Erythroblast (primary cell): Measurements from ENCODE around the gene PATJ.

ENCODE experiments used
- DNase-seq, 2 experiments: peaks; one replicate each; lab custom pipeline; 2025; lab: John Stamatoyannopoulos, UW
- GATA1 ChIP-seq: IDR thresholded peaks from 2 replicates; pipeline ENCODE4 v1.6.1; 2011; ENCODE audit warnings: low read depth, mild to moderate bottlenecking, control low read depth, low read length, moderate library complexity
- POLR2A ChIP-seq: IDR thresholded peaks from 2 replicates; pipeline ENCODE4 v1.6.1; 2011; ENCODE audit warnings: mild to moderate bottlenecking, low read length

Gene PATJ

DNA sequence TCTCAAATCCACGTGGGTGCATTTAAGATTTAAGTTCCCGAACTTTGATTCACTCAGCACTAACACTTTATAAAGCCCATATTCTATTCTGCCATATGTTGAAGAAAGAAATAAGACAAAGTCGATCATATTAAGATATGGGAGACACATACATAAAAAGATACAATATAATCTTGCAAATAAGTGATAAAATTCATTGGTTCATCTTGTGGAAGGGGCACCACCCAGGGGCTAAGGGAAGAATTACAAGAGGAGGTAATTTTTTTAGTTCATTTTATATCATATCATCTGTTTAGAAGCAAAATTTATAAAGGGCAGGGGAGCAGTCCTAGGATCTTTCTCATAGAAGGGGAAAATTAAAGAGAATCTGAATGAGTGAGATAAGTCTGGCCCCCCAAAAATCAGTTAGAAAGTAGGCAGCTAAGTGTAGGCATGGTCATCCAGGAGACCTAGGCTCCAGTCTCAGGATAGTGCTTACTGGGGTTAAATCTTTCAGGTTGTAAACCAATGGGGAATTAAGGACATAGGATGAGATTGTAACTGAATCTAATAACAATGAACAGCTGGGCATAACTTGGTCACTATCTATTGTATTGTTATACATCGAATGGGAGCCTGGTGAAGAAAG is 328.2 kb downstream of the PATJ start:
- DNase-seq, result peak in 1 of 2 experiments; percentile 20
- TF ChIP-seq POLR2A, result no peak
- TF ChIP-seq GATA1, result no peak

DNA sequence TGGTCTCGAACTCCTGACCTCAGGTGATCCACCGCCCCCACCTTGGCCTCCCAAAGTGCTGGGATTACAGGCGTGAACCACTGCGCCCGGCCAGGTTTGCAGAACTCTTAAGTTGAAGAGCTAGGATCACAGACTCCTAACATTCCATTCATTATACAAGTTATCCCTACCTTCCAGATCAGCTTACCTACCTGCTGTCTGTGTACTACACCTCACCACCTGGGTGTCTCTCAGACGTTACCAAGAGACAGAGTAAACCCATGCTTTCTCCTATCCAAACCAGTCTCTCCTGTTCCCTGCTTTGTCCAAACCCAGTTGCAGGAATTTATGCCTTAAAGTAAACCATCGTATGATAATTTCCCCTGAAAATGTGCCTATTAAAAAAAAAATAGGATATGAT is 329.4 kb downstream of the PATJ start:
- TF ChIP-seq POLR2A (no peak), GATA1 (no peak)

DNA sequence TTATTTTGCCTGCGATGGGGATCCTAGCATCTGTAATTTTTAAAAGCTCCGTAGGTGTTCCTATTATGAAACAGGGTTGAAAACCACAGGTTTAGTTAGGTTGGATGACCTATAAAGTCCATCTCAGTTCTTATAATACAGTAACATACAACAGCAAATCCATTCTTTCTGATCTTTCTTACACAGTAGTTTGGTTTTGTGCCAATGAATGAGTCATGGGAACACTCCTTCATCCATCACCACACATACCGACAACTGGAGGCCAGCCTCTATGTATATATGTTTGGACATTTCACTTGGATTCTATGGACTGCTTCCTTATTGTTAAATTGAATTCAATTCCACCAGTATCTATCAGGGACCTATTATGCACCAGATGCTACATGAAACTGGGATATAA is 334.0 kb downstream of the PATJ start:
- TF ChIP-seq GATA1 (no peak), POLR2A (no peak)
- DNase-seq, result peak; percentile 52 to 63

More for the DNA sequence above, 329.4 kb downstream of the PATJ start:
- DNase-seq, result no peak

DNA sequence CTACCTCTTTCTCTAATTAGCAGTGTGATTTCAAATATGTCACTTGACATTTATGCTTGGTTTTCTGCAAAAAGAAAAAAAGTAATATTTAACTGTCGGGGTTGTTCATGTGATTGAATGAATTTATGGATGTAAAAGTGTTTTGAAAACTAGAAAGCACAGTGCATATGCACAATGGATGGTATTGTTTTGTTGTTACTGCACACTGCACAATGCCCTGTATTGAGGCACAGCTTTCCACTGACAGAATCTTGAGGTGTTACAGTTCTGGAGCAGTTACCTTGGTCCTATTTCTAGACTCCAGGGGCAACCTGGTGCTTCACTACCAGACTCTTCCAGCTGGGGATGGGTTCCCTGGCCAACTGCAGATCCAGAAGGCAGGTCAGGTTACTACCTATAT is 335.5 kb downstream of the PATJ start:
- TF ChIP-seq GATA1 (no peak), POLR2A (no peak)
- DNase-seq, result no peak

DNA sequence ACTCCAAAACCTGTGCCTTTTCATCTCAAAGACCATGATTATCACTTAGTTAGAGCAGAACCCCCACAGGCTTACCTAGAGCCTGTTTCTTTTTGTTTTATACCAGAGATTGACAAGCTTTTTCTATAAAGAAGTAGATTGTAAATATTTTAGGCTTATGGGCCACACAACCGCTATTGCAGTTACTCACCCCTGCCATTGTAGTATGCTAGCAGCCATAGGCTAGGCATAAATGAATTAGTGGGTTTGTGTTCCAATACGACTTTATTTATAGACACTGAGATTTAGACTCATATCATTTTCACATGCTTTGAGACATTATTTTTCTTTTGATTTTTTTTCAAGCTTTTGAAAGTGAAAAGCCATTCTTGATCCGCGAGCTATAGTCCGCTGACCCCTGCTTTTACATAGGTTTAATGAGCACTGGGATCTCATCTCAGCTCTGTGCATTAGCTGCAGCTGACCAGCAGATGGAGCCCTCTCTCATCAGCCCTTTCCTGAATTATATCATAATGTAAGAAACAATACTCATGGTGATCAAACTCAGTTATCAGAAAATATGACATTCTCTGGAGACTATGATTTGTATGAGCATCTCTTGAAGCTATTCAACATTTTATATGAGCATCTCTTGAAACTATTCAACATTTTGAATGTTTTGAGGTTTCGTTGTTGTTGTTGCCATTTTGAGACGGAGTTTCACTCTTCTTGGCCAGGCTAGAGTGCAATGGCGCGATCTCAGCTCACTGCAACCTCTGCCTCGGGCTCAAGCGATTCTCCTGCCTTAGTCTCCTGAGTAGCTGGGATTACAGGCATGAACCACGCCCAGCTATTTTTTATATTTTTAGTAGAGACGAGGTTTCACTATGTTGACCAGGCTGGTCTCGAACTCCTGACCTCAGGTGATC is 340.4 kb downstream of the PATJ start:
- TF ChIP-seq POLR2A (no peak), GATA1 (no peak)
- DNase-seq, result peak; percentile 27 to 53

DNA sequence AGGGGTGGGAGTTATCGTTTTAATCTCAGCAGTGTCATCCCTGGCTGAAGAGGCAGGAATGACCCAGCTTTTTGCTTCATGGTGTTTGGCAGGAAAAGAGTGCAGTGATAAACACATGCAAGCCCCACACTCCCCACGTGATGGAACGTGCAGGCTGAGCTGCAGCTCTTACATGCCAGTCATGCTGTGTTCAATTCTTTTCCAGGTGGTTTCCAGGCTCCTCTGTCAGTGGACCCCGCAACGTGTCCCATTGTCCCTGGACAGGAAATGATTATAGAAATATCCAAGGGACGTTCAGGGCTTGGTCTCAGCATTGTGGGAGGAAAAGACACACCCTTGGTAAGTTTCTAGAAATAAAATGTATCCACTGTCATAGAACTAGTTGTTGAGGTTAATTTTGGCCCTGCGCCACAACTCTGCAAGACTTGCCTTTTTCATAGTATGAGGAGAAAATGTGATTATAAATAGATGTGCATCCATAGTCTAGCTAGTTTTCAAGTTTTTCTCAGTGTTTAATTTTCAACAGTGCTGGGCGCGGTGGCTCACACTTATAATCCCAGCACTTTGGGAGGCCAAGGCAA is 342.1 kb downstream of the PATJ start:
- peak; percentile 27 to 51 for DNase-seq
- TF ChIP-seq POLR2A (no peak), GATA1 (no peak)

DNA sequence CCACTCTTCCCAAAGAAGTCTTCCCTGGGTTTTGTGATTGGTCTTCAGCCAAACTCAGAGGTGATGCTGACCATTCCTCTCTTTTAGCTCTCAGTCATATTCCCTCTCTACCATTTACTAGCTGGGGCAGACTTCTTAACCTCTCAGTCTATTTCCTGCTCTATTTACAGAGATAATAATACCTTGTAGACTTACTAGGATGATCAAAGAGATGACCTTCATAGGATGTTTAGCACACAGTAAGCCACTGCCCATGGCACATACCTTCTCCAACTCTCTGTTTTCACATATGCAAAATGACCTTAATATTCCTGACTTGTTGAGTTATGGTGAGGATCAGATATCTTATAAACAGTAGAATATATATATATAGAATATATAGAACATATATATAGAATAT is 346.2 kb downstream of the PATJ start:
- TF ChIP-seq GATA1 (no peak), POLR2A (no peak)
- DNase-seq, result no peak

DNA sequence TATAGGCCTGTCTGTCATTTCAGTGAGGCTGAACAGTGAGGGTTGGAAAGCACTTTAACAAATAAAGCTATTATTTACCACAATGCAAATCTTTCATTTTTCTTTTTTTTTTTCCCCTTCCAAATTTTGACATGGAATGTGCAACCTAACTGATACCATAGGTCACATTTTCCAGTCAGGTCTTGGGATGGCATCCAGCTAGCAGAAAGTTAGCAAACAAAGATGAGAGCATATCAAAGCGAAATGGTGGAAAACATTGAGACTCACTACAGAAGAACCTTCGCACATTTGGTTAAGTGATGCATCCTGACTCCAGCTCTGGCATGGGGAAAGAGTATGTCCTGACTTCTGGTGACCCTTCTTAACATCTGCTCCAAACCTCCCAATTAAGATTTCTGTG is 347.3 kb downstream of the PATJ start:
- no peak for DNase-seq
- TF ChIP-seq POLR2A (no peak), GATA1 (no peak)

DNA sequence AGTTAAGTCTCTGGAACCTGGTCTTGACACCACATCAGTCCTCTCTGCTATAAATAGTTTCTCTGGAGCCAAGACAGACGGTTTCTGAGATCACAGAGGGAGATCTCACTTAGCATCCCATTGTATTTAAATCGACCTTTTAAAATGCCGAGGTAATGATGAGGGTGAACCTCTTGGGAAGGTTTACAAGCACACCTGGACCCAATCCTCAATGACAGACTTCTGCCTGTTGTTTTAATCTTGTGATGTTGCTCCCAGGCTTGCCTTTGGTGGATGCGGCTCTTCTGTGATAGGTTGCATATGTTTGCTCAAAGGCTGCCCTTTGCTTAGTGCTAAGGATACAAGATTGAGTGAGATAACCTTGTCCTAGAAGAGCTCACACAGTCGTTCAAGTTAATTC is 347.7 kb downstream of the PATJ start:
- TF ChIP-seq GATA1 (no peak), POLR2A (no peak)

DNA sequence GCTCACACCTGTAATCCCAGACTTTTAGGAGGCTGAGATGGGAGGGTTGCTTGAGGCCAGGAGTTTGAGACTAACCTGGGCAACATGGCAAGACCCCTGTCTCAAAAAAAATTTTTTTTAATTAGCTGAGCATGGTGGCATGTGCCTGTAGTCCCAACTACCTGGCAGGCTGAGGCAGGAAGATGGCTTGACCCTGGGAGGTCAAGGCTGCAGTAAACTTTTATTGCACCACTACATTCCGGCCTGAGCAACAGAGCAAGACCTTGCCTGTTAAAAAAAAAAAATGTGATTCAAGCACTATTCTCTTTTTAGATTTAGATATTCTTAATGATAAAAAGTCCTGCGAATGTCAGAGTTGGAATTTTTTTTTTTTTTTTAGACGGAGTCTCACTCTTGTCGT is 349.8 kb downstream of the PATJ start:
- DNase-seq, result no peak
- TF ChIP-seq GATA1, result no peak
- no peak for TF ChIP-seq POLR2A

More for the DNA sequence above, 347.7 kb downstream of the PATJ start:
- DNase-seq, result no peak

DNA sequence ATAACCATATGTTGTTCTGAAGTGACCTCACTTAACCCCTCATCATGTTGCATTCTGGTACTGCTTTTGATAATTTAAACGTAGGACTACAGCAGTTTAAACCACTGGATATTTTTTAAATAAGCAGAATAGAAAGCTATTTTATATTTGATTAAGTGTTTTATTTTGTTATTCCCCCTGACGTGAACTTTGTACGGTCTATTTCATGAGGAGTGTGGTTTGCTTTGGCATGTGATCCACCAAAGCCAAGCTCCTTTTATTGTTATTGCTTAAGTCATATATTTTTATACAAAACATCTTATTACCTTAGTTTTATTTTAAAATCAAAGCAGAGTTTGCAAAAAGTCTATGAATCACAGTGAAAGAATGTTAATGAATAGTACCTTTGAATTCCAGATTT is 351.0 kb downstream of the PATJ start:
- no peak for TF ChIP-seq POLR2A
- TF ChIP-seq GATA1, result no peak
- DNase-seq, result no peak

DNA sequence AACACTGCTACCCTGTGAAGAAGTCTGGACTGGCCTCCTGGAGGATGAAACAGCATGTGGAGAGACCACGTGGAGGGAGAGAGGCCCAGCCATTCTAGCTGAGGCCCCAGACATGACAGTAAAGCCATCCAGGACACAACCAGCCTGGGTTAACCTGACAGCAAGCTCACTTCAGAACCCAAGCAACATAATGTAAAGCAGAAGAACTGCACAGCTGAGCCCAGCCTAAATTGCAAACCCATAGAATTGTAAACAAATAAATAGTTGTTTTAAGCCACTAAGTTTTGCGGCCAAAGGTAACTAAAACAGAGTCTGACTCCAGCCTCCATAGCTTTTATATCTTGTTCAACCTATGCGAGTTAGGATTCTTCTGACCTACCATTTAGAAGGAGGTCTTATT is 355.2 kb downstream of the PATJ start:
- TF ChIP-seq POLR2A, result no peak
- TF ChIP-seq GATA1, result no peak
- no peak for DNase-seq

DNA sequence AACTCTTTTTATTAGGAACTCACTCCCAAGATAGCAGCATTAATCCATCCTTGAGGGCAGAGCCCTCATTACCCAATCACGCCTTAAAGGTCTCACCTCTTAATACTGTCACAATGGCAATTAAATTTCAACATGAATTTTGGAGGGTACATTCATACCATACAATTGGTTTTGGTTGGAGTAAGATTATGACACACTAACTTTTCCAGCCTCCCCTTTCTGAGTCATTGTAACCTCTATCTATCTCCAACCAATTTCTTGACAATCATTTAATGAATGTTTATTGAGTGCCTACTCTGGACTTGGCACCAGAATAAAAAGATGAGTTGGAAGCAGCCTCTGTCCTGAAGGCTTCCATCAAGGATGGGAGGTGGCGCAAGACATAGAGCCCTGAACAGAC is 358.2 kb downstream of the PATJ start:
- TF ChIP-seq GATA1, result no peak
- no peak for TF ChIP-seq POLR2A
- DNase-seq, result no peak

DNA sequence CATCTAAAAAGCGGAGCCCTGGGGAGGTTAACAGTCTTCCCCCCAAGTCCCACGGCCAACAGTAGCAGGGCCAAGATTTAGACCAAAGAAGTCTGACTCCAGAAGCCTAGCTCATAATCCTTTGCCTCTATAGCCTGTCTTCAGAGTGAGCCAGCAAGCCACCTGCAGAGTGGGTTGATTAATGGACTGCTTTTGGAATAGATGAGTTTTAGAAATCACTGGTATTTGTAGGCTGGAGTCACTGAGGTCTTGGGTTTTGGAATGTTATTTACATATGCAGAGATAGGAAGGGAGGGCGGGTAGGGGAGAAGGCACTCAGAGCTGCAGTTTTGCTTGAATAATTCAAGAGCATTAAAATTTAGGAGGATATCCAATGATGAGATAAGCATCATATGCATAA is 361.6 kb downstream of the PATJ start:
- no peak for TF ChIP-seq POLR2A
- no peak for TF ChIP-seq GATA1
- DNase-seq, result no peak

DNA sequence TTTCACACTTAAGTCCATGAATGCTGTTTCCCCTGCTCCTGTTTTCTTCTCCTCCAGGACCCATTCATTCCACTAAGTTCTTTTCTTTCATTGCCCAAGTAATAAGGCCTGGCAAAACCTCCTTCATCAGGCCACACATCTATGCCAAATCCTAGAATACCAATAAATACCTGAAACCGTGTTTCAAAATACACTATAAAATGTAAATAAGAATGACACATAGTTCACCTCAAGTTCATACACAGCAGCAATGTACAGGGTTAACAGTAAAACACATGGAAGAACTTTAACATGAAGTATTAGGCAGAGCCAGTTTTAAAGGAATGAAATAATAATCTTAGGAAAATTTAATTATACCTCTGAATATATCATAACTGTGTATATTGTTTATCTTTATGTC is 365.6 kb downstream of the PATJ start:
- TF ChIP-seq POLR2A (no peak), GATA1 (no peak)
- DNase-seq, result no peak
